ENCODE measurements around the gene SPG7.

Gene SPG7

GRCh38 chr16:89565506-89566372, 57.5 kb downstream of the SPG7 start (continued):
- 0 out of 2 replicates have a peak, but pooled peaks have one; percentile 31 for TF ChIP-seq ZNF639 (tag by site-specific recombination; IDR thresholded peaks at IDR 0.05)
- TF ChIP-seq PRDM10 (tag by site-specific recombination; IDR thresholded peaks at IDR 0.05) = peak; percentile 82
- peak; percentile 66; the same call in 1 of the 2 replicates for TF ChIP-seq ZFP69B (tag by site-specific recombination; IDR thresholded peaks at IDR 0.05)
- TF ChIP-seq GLIS2 (tag by site-specific recombination; IDR thresholded peaks at IDR 0.05) = peak; percentile 91
- peak; percentile 92 for TF ChIP-seq PATZ1 (tag by site-specific recombination; IDR thresholded peaks at IDR 0.05)
- peak; percentile 71; the same call in 1 of the 2 replicates for TF ChIP-seq ZNF423 (tag by site-specific recombination; IDR thresholded peaks at IDR 0.05)
- no peak for TF ChIP-seq ZNF48 (tag by site-specific recombination; IDR thresholded peaks at IDR 0.05)
- TF ChIP-seq ATF2 (tag by site-specific recombination; IDR thresholded peaks at IDR 0.05; ENCODE audit: low read depth) = no peak
- peak; percentile 71; the same call in 1 of the 2 replicates for TF ChIP-seq TRIM28 (IDR thresholded peaks at IDR 0.05; ENCODE audit: borderline replicate concordance, low read length)
- no peak for TF ChIP-seq ZNF701 (tag by site-specific recombination; IDR thresholded peaks at IDR 0.05)
- peak; percentile 68 for TF ChIP-seq ZNF335 (tag by site-specific recombination; conservative IDR thresholded peaks at IDR 0.05)
- TF ChIP-seq MYNN (tag by site-specific recombination; IDR thresholded peaks at IDR 0.05; ENCODE audit: borderline replicate concordance) = no peak
- TF ChIP-seq HIC1 (tag by site-specific recombination; IDR thresholded peaks at IDR 0.05) = peak; percentile 94
- peak; percentile 80 for TF ChIP-seq ZNF692 (tag by site-specific recombination; IDR thresholded peaks at IDR 0.05)
- TF ChIP-seq ZNF501 (tag by site-specific recombination; IDR thresholded peaks at IDR 0.05) = peak; percentile 73; the same call in 1 of the 2 replicates
- TF ChIP-seq ZFHX2 (tag by site-specific recombination; conservative IDR thresholded peaks at IDR 0.05) = peak; percentile 67
- peak; percentile 84; the same call in 1 of the 2 replicates for TF ChIP-seq ZNF121 (tag by site-specific recombination; IDR thresholded peaks at IDR 0.05)
- TF ChIP-seq ZSCAN16 (tag by site-specific recombination; IDR thresholded peaks at IDR 0.05) = 0 out of 2 replicates have a peak, but pooled peaks have one; percentile 47
- peak; percentile 42; the same call in 1 of the 2 replicates for TF ChIP-seq KLF17 (tag by site-specific recombination; IDR thresholded peaks at IDR 0.05)
- TF ChIP-seq ZNF239 (tag by site-specific recombination; IDR thresholded peaks at IDR 0.05) = 0 out of 2 replicates have a peak, but pooled peaks have one; percentile 43
- peak; percentile 76 for TF ChIP-seq ZXDB (tag by site-specific recombination; IDR thresholded peaks at IDR 0.05)
- peak; percentile 55 for TF ChIP-seq ZBTB26 (tag by site-specific recombination; optimal IDR thresholded peaks at IDR 0.05)
- TF ChIP-seq EGR2 (tag by site-specific recombination; IDR thresholded peaks at IDR 0.05; ENCODE audit: low read depth) = peak; percentile 79

Data from HEK293 (cell line).